COLO668 (cell line): ENCODE data around the gene OSMR.
A peak's percentile ranks its signal among the peaks of the same experiment; 100 is the strongest.

Source experiments
- DNase-seq: peaks from one replicate; lab custom pipeline; 2025; ENCODE audit not compliant: unreplicated experiment; lab: John Stamatoyannopoulos, UW

Gene OSMR

DNA sequence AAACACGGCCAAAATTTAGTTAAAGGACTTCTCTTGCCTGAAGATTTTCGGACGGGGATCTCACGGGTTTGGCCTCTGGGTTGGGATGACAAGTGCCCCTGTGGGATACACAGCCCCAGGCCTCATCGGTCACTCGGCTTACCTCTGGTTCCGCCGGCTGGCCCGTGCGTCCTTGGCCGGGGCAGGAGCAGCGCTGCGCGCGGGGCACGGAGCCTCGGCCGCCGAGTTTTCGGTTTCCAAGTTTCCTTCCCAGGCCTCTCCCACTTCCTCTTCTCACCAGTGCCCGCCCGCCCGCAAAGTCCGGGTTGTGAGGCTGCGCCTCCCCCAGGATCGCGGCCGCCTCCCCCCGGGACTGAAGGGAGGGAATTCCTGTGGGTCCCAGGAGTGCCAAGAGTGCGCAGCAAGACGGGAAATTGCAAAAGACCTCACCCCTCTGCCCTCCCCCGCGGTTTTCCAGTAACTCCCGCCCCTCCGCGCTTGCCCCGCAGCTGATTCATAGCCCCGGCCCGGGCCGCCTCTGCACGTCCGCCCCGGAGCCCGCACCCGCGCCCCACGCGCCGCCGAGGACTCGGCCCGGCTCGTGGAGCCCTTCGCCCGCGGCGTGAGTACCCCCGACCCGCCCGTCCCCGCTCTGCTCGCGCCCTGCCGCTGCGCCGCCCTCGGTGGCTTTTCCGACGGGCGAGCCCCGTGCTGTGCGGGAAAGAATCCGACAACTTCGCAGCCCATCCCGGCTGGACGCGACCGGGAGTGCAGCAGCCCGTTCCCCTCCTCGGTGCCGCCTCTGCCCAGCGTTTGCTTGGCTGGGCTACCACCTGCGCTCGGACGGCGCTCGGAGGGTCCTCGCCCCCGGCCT, at the start of gene OSMR:
TSS of gene OSMR (plus strand) at position 487 of the 853 bp plus-strand sequence. CDS start 23,033 bp downstream, outside the sequence.
- DNase-seq = no peak

DNA sequence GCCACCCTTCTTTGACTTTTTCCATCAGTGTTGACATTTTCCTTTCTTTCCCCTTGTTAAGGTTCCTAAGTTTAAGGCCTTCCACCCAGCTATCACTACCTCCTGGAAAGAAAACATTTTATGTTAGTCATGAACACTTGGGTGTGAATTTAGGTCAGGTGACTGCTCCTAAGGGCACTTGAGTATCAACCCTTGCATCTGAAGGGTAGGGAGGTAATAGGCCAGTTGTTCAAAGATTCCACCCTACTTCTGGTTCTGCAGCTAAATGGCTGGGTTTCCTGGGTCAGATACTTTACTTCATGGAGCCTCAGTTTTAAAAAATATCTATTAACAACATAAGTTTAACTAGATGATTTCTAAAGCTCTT, 49.1 kb upstream of the OSMR start:
- DNase-seq = no peak

DNA sequence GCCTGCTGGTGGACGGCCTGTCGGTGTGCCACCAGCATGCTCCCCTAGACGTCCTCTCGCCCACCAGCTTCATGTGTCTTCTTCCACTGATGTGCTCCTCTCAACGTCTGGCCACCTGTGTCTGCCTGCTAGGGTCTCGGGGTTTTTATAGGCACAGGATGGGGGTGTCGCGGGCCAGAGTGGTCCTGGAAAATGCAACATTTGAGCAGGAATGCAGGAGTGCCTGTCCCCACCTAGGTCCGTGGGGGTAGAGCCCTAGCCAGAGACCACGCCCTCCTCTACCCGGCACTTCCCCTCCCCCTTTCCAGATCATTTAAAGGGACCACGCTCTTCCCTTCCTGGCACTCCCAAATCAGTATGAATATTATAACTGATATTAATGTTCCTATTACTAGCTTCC, 48.0 kb upstream of the OSMR start:
- DNase-seq = no peak

DNA sequence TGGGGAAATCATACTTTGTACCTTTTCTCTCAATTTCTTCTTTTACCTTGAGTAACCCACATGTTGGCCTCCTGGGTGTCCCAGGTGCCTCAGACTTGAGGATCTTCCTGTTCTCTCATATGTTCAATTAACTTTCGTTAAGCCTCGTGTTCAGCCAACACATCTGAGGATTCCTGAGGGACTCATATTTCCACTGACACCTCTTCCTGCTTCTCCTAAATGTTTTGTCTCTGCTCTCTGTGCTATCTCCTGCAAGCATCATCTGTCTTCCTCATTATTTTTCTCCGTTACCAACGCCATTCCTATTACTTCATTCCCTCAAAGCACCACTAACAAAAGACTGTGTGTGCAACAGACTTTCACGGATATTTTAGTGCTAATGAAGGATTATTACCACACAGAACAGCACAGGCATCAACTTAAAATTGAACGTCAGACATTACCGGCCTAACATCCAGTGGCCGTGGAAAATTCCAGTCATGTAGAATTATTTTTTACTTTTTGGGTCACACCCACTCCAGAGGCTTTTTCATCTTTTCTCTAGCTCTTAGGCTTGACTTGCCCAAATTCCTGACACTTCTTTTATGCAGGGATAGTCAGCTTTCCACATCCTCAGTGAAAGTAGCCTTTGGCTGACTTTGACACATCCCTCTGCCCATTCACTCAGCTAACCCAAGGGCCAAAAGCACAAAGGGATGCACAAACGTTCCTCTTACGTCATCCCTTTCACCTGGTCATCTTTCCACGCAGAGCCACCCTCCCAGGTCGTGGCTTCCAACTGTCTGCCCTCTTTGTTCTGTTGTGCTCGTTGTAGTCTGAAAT, 46.0 kb upstream of the OSMR start:
- no peak for DNase-seq

DNA sequence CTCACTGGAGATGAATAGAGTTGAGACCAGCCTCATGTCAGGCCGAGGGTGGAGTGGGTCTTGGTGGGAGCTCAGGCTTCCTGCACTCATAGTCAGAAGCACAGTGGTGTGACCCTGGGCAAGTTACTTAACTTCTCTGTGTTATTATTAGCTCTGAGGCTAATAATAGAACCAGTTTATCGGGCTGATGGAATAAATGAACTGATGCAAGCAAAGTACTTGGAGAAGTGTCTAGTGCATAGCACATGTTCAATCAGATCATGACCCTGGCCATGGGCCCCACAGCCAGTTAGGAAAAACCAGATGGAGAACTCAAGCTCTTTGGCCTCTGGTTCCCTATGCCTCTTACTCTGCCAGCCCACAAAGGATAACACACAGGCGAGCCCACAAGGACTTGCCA, 45.3 kb upstream of the OSMR start:
- no peak for DNase-seq

DNA sequence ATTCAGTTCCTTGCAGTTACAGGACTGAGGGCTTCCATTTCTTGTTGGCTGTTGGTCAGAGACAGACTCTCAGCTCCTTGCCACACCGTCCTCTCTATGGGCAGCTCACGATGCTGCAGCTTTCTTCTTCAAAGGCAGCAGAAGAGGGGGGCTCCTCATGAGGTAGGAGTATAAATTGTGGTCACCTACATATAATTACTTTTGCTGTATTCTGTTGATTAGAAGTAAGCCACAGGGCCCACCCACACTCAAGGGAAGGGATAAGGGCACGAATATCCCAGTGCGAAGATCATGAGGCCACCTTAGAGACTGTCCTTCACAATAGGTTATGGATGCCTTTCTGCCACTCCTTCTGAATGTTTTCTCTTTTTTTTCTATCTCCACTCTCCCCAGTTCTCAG, 43.7 kb upstream of the OSMR start:
- DNase-seq = no peak

DNA sequence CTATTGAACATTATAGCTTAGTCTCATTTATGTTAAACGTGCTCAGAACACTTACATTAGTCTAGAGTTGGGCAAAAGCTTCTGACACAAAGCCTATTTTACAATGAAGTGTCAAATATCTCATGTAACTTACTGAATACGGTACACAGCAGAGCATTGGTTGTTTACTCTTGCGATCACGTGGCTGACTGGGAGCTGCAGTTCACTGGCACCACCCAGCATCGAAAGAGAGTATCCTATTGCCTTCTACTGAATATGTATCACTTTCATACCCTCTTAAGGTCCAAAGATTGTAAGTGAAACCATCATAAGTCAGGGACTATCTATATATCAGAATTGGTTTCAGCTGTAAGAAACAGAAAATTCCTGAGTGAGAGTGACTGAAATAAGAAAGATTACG, 42.6 kb upstream of the OSMR start:
- no peak for DNase-seq

DNA sequence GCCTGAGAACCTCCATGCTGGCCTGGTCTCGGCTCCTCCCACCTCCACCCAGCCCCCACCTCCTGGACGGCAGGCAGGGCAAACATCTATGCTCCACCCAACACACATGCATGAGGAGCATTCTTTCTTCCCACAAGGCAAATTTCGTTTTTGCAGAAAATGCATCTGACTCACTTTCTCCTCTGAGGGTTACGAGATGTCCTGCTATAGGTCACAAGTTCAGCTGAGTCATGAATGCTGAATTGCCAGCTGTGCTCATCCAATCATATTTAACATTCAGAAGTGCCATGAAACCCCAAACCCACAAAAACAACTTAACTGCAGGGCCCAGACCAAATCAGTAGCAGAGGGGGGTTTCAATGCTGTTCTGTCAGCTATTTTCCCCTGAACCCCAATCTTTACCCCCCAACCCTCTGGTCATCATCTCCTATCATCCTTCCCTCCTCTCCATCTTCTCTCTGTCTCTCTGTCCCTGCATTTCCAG, 39.0 kb upstream of the OSMR start:
- no peak for DNase-seq

DNA sequence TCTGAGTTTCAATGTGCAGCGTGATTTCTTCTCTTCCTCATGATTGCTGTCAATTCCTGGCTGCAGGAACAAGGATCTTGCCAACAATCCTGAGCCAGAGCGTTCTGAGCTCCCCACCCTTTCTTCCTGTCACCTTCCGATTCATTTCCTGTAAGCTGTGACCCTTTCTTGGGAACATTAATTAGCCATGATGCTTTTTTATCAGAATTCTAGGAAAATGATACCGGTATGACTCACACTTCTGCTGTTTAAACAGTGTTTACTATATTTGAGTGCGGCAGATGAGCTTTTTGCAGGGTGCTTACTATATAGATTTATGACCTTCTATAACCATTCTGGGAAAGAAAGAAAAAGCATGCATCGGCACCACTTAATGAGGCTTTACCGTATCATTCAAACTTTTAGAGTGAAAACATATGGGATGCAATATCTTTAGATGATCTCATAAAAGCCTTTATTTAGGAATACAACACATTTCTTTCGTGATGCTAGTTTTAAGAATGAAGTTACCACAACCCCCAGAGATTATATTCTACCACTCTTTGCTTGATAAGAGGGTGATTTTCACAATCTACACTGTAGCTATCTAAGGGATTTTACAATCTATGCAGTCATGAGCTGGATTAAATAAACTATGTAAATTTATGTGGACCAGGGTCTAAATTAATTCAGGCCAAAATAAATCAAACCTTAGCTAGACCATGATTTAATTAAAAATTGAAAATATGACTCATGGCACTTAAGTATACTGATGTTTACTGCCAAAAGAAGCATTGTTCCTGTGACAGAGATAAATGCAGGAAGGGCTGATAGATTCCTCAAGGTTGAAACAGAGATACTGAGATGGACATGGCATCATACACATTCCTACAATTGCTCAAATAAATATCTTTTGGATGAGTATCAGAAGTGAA, 38.0 kb upstream of the OSMR start:
- no peak for DNase-seq

DNA sequence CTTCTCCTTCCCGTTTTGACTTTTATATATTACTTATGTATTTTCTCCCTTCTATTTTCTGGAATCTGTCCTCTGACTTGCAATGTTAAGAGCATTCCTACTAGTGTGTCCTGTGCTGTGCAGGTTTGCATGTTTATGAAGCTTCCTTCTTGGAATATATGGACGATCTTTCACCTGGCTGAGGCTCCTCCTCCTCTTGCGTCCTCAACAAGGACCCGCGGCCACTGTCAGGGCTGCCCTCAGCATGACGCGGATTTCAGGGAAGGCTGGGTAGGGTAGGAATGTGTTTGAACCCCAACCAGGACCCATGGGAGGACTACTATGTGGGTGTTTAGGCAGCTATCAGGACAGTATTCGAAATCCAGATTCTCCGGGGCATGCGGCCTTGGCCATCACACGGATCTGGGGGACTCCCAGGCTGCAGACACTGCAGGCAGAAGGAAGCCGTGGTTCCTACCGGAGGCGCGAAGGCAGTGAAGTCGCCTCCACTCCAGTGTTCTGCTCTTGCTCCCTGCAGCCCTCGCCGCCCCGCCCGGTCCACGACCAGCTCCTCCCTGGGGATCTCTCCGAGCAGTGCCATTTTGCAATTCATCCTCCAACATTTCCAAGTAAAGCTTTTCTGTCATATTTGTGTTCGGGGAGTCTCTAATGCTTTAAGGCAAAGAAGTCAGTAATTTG, 37.0 kb upstream of the OSMR start:
- DNase-seq = no peak

DNA sequence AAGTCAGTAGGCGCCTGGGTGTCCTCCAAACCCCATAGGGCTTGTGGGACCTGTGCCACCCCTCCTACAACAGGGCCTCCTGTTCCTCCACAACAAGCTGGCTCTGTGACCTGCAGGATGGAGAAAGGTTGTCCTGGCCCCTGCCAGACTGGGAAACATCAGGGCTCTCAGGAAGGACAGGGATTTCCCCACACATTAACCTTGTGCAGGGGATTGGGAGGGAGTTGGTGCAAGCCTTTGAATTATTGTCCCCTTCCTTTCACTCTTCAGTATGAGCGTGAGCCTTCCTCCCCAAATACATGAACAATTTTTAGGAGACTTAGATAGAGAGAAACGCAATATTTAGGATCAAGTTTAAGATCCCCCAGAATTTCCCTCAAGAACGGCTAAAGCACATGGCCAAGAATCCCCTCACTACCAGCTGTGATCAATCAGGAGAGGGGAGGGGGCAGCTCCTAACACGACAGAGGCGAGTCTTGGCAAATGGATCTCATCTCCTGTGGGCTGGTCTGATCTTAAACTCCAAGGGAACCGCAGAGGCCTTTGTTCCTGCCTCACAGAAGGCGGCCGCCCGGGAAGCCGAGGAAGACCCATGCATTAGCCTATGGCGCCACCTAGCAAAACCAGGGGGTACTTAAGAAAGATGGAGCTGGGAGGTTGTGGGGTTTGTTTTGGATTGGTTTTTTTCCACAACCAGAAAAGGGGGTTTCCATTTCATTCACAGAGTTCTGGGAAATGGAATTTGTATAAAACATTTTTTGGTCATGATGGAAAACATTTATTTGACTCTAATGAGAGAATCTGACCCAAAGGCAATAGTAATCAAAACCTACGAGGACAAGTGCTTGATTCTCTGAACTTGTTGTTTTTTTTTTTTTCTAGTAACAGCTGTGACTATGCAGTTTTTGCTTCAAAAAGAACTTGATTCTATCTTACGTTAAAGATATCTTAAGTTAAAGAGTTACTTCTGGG, 36.1 kb upstream of the OSMR start:
- DNase-seq = peak; percentile 75

DNA sequence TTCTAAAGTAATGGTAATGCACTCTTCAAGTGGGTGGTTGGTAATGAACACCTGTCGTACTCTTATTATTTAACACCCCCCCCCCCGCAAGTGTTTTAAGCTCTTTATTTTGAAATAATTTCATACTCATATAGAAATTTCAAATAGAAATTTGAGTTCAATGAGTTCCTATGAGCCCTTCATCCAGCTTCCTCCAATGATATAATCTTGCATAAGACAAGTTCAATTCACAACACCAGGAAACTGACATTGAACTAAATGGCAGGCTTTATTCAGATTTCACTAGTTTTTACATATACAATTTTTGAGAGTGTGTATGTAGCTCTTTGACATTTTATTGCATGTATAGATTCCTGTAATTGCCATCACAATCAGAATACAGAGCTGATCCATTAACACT, 30.9 kb upstream of the OSMR start:
- no peak for DNase-seq

DNA sequence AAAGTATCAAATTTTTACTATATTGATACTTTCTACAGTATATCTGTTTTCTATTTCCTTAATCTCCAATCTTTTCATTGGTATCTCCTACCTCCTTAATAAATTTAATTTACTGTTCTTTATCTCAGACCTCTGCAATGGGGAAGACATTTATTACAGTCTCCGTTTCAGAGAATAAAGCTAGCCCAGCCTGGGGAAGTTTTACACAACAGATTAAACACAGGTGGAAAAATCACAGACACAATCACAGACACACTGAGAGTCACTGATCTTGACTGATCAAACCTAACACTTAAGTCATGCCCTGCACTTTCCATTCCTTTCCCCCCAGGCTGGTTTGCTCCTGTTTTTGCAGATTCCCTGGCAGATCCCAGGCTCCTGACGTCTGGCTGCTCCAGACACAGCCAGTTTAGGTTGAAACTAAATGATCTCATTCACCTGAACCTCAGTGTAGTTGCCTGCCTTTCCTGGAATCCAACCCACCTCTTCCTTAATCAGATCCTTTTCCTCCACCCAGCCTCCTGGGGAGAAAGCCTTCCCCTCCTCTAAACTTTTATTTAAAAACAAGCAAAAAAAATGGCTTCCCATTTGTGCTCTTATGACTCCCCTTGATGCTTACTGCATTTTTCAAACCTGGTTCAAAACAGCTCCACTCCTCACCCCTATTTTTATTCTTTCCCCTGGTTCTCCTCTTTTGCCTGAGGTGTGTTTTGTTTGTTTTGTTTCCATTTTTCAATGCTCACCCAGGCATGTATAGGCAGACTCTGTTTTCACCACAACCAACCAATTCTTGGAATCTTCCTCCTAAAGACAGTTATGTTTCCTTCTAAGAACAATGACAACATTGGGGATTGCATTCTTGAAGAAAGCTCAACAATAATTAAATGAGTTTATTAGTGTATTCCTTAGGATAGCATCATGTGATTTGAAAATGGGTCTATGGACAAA, 29.5 kb upstream of the OSMR start:
- DNase-seq = no peak

DNA sequence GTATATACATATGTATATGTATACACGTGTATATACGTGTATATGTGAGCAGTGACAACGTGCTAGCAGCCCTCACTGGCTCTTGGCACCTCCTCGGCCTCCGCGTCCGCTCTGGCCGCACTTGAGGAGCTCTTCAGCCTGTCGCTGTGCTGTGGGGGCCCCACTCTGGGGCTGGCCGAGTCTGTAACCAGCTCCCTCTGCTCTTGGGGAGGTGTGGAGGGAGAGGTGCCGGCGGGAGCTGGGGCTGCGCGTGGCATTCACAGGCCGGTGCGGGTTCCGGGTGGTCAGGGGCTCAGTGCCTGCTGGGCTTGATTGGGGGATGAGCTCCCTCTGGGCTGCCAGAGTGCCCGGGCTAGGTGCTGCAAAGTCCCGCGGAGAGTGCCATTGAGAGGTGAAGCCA, 24.1 kb upstream of the OSMR start:
- no peak for DNase-seq

DNA sequence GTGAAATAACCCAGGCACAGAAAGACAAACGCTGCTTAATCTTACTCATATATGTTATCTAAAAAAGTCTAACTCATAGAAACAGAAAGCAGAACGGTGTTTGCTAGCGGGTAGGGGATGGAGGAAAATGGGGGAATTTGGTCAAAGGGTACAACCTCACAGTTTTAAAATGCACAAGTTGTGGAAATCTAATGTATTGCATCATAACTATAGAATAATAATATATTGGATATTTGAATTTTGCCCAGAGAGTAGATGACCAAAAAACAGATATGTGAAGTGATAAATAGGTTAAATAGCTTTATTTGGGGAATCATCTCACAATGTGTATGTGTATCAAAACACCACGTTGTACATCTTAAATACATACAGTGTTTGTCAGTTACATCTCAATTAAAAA, 22.3 kb upstream of the OSMR start:
- DNase-seq = no peak

DNA sequence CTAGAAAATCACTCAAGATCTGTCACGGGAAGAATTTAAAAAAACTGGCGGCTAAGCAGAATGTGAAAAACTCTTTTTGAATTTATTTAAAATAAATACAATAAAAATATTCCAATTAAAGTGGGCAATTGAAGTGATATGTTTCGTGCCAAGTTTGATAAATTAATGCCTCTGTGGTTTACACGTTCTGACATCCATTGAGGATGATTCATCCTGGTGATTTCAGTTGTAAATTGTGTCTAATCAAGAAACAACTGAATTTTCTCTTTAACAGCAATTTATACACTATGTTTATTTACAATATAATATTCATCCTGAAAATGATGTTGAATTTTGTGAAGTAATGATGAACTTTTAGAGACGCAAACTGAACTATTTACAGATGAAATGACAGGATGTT, 21.0 kb upstream of the OSMR start:
- DNase-seq = no peak

DNA sequence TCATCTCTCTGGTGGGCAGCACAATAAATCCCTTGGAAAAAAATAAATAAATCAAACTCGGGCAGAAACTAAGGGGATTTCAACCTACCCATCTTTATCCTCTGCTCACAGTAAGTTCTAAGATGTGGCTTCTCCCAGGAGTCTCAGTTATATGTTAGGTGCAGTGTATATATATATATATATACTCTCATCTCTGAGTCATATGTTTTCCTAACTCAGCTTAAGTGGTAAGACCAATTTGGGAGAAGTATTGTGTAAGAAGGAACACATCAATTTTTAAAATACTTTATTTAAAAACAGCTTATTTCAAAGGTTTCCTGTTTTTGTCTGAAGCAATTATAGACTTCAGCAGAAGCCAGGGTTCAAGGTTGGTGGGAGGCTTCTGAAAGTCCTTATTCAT, 20.3 kb upstream of the OSMR start:
- no peak for DNase-seq

DNA sequence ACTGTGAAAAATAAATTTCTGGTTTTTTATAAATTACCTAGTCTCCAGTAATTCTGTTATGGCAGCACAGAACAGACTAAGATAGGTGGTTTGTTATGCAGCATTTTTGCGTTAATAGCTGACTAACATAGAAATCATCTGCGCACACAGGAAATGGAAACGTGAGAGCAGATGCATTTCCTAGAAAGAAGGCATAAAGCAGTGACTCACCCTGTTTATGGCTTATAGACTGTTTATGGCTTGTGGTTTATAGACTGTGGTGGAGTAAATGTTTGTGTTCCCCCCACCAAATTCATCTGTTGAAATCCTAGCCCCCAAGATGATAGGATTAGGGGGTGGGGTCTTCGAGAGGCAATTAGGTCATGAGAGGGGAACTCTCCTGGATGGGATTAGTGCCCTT, 18.3 kb upstream of the OSMR start:
- DNase-seq = no peak
